Type B pancreatic cell (in vitro differentiated cells): ENCODE measurements around the gene ZNF296. TPM values are rescaled to one million over a fixed set of nuclear protein-coding genes. Genes with fewer than 3 reads are reported as not detected.

ENCODE experiments used
- DNase-seq: peaks from one replicate; pipeline ENCODE4 v3.0.0; 2021; ENCODE audit warnings: mixed read lengths; ENCODE audit not compliant: unreplicated experiment; ENCODE audit errors: extremely low spot score
- H3K27ac Mint-ChIP-seq: 2 replicates; pipeline ENCODE4 v1.8.0; 2021; ENCODE audit warnings: mild to moderate bottlenecking, mixed read lengths
- H3K27me3 Mint-ChIP-seq: 2 replicates; pipeline ENCODE4 v1.8.0; 2021; ENCODE audit warnings: mixed read lengths
- H3K36me3 Mint-ChIP-seq: 2 replicates; pipeline ENCODE4 v1.8.0; 2021; ENCODE audit warnings: mixed read lengths
- H3K4me1 Mint-ChIP-seq: one replicate; pipeline ENCODE4 v1.8.0; 2021; ENCODE audit warnings: mixed read lengths; ENCODE audit not compliant: unreplicated experiment
- H3K4me3 Mint-ChIP-seq: 2 replicates; pipeline ENCODE4 v1.8.0; 2021; ENCODE audit warnings: mild to moderate bottlenecking, mixed read lengths
- H3K9me3 Mint-ChIP-seq: 2 replicates; pipeline ENCODE4 v1.8.0; 2021; ENCODE audit warnings: mixed read lengths
- CTCF ChIP-seq: fragments of 200-600 bp; sonication (generic); conservative IDR thresholded peaks from 2 replicates; pipeline ENCODE4 v1.5.0; 2021; ENCODE audit warnings: antibody characterized with exemption, mild to moderate bottlenecking
- total RNA-seq: library from RNA; stranded (reverse); gene quantifications from 2 replicates; pipeline ENCODE4 v1.2.1, GENCODE V29; 2021; ENCODE audit warnings: low replicate concordance

ZNF296 gene
- total RNA-seq, 1 donor from 2014 or later, result 2.2 TPM

- TF ChIP-seq CTCF, result no peak
- H3K27me3 Mint-ChIP-seq, result no peaks in the 10 kb centered on the region
- H3K4me3 Mint-ChIP-seq, result no peak overlapping the region
- H3K9me3 Mint-ChIP-seq, result no peaks in the 10 kb centered on the region
- H3K36me3 Mint-ChIP-seq, result peaks cover 8% of the 10 kb centered on the region
- peaks cover 16% of the 10 kb centered on the region for H3K4me1 Mint-ChIP-seq
- DNase-seq, result no peak
- no peak overlapping the region for H3K27ac Mint-ChIP-seq
Observed at GRCh38 chr19:45087531-45087930, 11.3 kb upstream of the ZNF296 start.

- H3K4me1 Mint-ChIP-seq, result peaks cover 15% of the 10 kb centered on the region
- H3K9me3 Mint-ChIP-seq, result no peaks in the 10 kb centered on the region
- peaks cover 16% of the 10 kb centered on the region for H3K36me3 Mint-ChIP-seq
- TF ChIP-seq CTCF, result no peak
- H3K27me3 Mint-ChIP-seq, result no peaks in the 10 kb centered on the region
- H3K4me3 Mint-ChIP-seq, result no peak overlapping the region
- no peak for DNase-seq
- H3K27ac Mint-ChIP-seq, result no peak overlapping the region
Observed at GRCh38 chr19:45086480-45086879, 10.2 kb upstream of the ZNF296 start.

- DNase-seq, result no peak
- H3K27me3 Mint-ChIP-seq, result no peaks in the 10 kb centered on the region
- peak overlapping the region; percentile 76 for H3K4me3 Mint-ChIP-seq
- no peaks in the 10 kb centered on the region for H3K4me1 Mint-ChIP-seq
- no peak overlapping the region for H3K27ac Mint-ChIP-seq
- TF ChIP-seq CTCF, result no peak
- no peaks in the 10 kb centered on the region for H3K9me3 Mint-ChIP-seq
- peaks cover 11% of the 10 kb centered on the region for H3K36me3 Mint-ChIP-seq
Observed at GRCh38 chr19:45082170-45082569, 5.9 kb upstream of the ZNF296 start.

- no peak for TF ChIP-seq CTCF
- H3K27me3 Mint-ChIP-seq, result no peaks in the 10 kb centered on the region
- DNase-seq, result no peak
Observed at GRCh38 chr19:45079911-45080370, 3.7 kb upstream of the ZNF296 start.

GRCh38 chr19:45079063-45079910 is 3.0 kb upstream of the ZNF296 start, which contains the start of gene GEMIN7:
TSS of gene GEMIN7 (plus strand) at chr19:45079260. CDS start at chr19:45090115, 10,855 bp downstream.
- no peaks in the 10 kb centered on the region for H3K9me3 Mint-ChIP-seq
- peak; percentile 92 for DNase-seq
- TF ChIP-seq CTCF, result peak; percentile 41
- H3K4me1 Mint-ChIP-seq, result peaks cover 10% of the 10 kb centered on the region
- H3K27ac Mint-ChIP-seq, result peak within 1 kb of the TSS; percentile 88
- H3K4me3 Mint-ChIP-seq, result peak within 1 kb of the TSS; percentile 99
- H3K27me3 Mint-ChIP-seq, result peaks cover 4% of the 10 kb centered on the region
- peaks cover 8% of the 10 kb centered on the region for H3K36me3 Mint-ChIP-seq

More at GRCh38 chr19:45079911-45080370, 3.7 kb upstream of the ZNF296 start:
- Mint-ChIP-seq H3K4me3 (peak overlapping the region; percentile 99), H3K9me3 (no peaks in the 10 kb centered on the region), H3K36me3 (peaks cover 8% of the 10 kb centered on the region), H3K27ac (peak overlapping the region; percentile 88), H3K4me1 (peaks cover 6% of the 10 kb centered on the region)
